Stimulated activated CD4-positive, alpha-beta T cell treated with anti-CD3 and anti-CD28 coated beads, Interleukin-1b, Interleukin-23, amount 100 ng/mL, for 4 hours (primary cell): ENCODE data around the gene ZMYND15.

Experiments
- DNase-seq, 2 donors: peaks; one replicate each; pipeline ENCODE4 v3.0.0-alpha.2; 2020; ENCODE audit warnings: low read depth in 2 of 2

The ZMYND15 gene

DNA sequence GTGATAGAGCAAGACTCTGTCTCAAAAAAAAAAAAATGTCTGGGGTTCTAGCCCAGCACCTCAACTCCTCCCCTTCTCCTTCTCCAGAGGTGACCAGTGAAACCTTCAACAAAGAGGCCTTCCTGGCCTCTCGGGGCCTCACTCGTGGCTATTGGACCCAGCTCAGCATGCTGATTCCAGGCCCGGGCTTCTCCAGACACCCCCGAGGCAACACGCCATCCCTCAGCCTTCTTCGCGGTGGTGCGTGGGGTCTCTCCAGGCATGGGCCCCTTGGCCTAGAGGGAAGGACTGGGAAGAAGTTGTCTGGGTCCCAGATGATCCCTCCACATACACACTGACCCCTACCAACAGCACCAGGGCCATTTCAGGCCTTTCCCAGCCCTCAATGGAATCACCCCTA lies 3.6 kb downstream of the ZMYND15 start:
- DNase-seq: no peak

GRCh38 chr17:4743898-4744297 lies 4.3 kb downstream of the ZMYND15 start:
- no peak for DNase-seq

- no peak for DNase-seq
These were observed 5.7 kb downstream of the ZMYND15 start for GRCh38 chr17:4744999-4745969.

DNA sequence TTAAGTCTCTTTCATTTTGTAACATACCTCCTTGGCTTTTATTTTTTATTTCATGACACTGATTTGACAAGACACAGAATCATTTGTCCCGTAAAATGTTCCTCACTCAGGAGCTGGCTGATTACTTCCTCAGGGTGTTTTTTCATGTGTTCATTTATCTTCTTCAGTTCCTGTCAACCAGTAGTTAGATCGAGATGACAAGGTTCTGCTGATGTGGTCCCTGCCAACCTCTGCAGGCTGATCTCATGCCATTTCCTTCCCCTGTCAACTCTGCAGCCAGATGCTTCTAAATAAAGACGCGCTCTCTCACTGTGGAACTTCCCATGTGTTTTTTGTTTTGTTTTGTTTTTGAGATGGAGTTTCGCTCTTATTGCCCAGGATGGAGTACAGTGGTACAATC lies 8.2 kb downstream of the ZMYND15 start:
- no peak for DNase-seq

- DNase-seq: no peak
These were observed 9.1 kb downstream of the ZMYND15 start for GRCh38 chr17:4748686-4749085.

- no peak for DNase-seq
These were observed 11.0 kb downstream of the ZMYND15 start for GRCh38 chr17:4750606-4751005.

DNA sequence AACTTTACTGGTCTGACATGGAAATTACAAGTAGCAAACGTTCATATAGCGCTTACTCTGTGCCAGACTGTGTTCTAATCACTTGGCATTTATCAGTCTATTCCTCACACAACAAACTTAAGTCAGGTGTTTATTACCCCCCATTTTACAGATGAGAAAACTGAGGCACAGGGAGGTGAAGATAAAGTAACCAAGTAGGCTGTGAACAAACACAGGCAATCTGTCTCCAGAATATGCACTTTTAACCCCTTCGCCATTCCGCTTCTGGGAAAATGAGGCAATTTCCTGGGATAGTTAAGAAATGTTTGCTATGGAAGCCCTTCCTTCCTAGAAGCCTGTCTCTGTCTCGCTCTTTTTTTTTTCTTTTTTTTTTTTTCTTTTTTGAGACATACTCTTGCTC lies 12.3 kb downstream of the ZMYND15 start:
- DNase-seq: no peak

DNA sequence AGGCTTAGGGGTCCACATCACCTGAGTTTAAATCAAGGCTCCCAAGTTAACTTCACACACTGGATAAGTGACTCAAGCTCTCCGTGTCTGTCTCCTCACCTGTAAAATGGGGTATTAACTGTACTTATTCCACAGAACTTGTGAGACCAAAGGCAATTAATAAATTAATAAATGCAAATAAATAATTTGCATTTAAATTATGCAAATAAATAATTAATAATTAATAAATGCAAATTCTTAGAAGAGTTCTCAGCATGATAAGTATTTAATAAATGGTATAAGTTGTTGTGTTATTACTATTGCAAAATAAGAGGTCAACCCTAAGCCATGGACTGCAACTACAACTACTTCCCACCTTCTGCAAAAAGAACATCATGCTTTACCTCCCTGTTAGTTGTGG lies 13.8 kb downstream of the ZMYND15 start:
- DNase-seq: no peak

- no peak for DNase-seq
These were observed 20.2 kb downstream of the ZMYND15 start for GRCh38 chr17:4759776-4760236.

DNA sequence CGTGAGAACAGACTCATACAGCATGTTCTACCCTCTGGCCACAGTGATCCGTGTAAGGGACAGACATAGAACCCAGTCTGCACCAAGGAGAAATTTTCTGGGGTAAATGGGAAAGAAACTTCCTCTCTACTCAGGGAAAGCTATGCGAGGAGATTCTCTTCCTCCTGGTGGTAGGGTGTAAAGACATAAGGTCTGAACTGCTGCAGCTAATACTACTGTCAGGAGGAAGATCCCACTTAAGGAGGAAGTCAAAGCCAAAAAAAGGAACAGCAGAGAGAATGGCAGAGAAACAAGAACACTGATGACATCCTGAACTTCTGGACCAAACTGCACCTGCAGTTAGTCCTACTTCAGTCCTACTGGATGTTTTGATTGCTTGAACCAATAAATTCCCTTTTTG lies 25.0 kb downstream of the ZMYND15 start:
- DNase-seq: no peak

DNA sequence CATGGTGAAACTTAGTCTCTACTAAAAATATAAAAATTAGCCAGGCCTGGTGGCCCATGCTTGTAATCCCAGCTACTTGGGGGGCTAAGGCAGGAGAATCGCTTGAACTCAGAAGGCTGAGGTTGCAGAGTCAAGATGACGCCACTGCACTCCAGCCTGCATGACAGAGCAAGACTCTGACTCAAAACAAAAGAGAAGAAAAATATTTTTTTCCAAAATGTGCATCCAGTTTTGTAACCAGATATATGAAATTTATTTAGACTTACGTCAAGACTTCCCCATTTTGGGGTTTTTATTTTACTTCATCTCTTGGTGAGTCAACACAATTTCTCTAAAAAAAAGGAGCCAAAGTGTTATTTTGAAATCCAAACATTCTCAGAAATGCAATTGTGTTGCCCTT lies 26.6 kb downstream of the ZMYND15 start:
- DNase-seq: no peak

- DNase-seq: no peak
These were observed 27.1 kb downstream of the ZMYND15 start for GRCh38 chr17:4766723-4767122.

DNA sequence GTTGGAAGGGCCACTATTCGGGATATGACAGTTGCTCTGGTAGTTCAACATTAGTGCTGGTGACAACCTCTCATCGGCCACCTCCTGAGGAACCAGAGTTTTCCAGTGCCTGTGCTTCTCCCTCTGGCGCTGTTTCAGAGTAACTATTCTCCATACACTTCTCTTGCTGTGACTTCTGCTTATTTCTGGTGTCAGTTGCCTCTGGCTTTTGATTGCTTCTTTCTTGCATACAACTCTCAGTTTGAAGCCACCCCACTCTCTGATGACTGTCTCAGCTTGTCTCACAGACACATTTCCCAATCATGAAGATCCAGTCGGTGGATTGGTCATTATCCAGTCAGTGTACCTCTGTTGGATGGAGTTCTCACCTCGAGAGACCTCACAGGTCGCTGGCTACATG lies 28.7 kb downstream of the ZMYND15 start:
- DNase-seq: no peak

DNA sequence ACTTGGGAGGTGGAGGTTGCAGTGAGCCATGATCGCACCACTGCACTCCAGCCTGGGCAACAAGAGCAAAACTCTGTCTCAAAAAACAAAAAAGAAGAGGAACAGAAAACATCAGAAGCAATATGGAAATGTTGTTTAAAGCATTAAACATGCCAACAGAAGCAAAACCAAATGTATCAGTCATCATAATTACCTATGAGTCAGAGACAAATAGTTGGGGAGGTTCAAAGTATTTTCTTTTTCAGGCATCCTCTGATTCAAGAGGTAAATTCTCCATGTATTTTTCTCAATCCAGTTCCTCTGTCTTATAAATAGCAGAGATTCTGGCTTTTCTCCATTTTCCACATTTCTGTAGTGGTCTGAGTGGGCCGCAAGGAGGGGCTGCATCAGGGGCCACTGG lies 30.0 kb downstream of the ZMYND15 start:
- DNase-seq: no peak

DNA sequence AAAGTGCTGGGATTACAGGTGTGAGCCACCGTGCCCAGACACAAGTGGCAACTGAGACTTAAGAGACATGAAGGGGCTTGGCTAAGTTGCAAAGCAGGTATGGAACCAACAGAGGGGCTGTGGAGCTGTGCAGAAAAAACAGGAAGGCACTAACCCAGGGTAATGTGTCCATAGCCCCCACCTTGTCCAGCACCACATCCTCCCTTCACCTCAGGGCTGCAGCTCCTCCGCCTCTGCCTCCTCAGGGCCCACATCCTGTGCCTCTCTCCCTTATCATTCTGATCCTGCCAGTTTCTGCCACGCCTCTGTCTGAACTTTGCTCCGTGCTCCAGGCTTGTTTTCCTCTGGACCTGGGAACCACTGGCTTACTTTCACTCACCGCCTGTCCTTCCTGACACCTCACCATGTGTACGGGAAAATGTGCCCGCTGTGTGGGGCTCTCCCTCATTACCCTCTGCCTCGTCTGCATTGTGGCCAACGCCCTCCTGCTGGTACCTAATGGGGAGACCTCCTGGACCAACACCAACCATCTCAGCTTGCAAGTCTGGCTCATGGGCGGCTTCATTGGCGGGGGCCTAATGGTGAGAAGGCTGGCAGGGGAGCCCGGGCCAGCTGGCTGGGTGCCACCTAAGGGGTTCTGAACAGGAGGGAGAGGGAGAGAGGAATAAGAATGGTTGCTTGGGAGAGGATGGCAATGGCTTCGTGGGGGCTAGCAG lies 32.0 kb downstream of the ZMYND15 start, which contains the start of gene TM4SF5:
Gene TM4SF5 (plus strand): TSS at position 368 of the 716 bp plus-strand sequence. CDS start 37 bp downstream, at position 405.
- DNase-seq: no peak

DNA sequence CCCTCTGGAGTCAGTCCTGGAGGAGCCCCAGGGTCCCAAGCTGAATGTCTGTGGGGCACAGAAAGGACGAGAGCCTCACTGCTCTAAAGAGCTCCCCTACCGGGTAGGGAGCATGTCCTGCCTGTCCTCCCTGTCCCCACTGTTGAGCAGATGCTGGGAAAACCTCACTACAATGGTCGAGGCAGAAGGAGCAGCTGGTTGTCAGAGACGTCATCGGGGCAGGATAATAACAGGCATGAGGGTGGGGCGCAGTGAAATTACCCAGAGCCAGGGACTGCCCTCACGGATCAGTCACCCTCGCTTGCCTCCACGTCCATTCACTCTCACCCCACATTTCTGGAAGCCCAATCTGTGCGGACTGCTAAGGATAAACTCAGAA lies 32.6 kb downstream of the ZMYND15 start:
- DNase-seq: no peak

DNA sequence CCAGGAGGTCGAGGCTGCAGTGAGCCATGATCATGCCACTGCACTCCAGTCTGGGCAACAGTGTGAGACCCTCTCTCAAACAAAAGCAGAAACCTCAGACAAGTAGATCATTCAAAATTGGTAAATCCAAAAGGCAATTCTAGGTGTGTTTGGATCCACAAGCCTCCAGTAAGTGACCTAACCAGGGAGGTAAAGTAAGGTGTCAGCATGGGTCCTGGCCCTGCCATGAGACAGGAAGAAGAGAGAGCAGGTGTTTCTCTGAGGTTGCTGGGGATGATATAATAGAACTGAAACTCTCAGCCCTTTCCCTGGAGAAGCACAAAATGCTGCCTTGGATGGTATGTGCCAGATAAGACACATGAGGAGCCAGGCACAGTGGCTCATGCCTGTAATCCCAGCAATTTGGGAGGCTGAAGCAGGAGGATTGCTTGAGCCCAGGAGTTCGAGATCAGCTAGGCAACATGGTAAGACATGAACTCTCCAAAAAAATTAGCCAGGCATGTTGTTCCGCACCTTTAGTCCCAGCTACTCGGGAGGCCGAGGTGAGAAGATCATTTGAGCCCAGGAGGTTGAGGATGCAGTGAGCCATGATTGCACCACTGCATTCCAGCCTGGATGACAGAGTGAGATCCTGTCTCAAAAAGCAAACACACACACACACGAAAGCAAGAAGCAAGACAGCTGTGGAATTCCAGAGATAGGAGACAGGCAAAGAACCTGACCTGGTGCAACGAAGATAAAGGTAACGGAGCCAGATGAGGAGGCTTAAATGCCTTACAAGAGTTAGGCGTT lies 38.5 kb downstream of the ZMYND15 start:
- no peak for DNase-seq

DNA sequence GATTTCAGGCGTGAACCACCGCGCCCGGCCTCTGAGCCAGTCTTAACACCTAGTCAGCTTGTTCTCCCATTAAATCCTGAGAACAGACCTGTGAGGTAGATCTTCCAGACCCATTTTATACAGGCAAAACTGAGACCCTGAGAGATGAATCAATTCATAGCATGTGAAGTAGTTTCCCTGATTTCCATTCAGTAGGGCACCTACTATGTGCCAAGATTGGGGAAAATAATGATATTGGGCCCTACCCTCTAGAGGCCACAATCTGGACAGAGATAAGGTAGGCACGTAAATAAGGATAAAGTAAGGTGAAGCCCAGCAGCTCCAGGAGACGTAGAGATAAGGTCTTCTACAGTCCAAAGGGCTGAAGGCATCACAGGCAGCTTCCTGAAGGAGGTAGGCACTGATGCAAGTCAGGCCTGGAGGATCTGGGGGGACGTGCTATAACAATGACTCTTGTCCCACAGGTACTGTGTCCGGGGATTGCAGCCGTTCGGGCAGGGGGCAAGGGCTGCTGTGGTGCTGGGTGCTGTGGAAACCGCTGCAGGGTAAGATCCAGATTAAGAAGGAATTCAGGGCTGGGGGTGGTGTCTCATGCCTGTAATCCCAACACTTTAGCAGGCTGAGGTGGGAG lies 40.8 kb downstream of the ZMYND15 start:
- no peak for DNase-seq

DNA sequence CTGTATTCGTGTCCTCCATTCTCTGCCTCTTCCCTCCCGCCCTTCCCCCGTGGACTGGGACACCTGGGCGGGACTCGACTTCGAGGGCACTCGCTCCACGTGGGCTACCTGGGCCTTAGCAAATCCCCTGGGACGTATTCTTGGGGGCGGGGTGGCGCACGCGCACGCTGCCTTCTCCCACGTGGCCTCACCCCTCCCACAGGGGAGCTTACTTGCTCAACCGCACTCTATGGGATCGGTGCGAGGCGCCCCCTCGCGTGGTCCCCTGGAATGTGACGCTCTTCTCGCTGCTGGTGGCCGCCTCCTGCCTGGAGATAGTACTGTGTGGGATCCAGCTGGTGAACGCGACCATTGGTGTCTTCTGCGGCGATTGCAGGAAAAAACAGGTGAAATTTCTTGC lies 43.0 kb downstream of the ZMYND15 start:
- no peak for DNase-seq

- DNase-seq: no peak
These were observed 45.9 kb downstream of the ZMYND15 start for GRCh38 chr17:4785311-4786105.

DNA sequence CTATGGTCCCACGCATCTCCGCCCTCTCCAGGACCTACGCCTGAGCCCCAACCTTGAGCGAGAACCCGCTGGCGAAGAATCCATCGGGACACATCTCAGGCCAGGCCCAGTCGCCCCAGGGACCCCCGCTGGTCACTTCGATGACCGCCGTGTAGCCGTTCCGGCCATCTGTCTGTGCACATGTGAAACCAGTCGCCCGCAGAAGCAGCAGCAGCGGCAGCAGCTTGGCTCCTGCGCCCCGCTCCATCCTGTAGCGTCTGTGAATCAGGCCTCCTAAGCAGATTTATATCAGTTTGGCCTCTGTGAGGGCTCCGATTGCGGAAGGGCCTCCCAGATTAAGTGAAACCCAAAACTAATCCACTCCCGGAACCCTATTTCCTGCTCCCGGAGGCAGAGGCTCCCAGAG lies 46.5 kb downstream of the ZMYND15 start, which contains the start of gene VMO1:
Gene VMO1 (minus strand): TSS at position 259 of the 406 bp plus-strand sequence. CDS start 12 bp downstream, at position 247.
- no peak for DNase-seq
